Omental fat pad (tissue), 4 donors: Measurements from ENCODE around the gene OR7G2. TPM values are rescaled to one million over a fixed set of nuclear protein-coding genes. Genes with fewer than 3 reads are reported as not detected.
A peak's percentile ranks its signal among the peaks of the same experiment; 100 is the strongest.

ENCODE experiments used
- ATAC-seq: fragments of 150-250 bp; one replicate; pipeline ENCODE4 v1.9.1; 2016; ENCODE audit warnings: mild to moderate bottlenecking, moderate library complexity; ENCODE audit not compliant: low FRiP score
- DNase-seq: peaks from one replicate; pipeline ENCODE4 v3.0.0-alpha.2; 2019; ENCODE audit warnings: low spot score
- CTCF ChIP-seq, 3 donors: fragments of 450-650 bp; IDR thresholded peaks; one replicate each; pipeline ENCODE4 v1.5.1; 2016 to 2017; ENCODE audit warnings: antibody characterized with exemption in 3 of 3, mild to moderate bottlenecking in 3 of 3, moderate library complexity in 2 of 3
- total RNA-seq, 4 donors: library from RNA; depleted of rRNA; stranded (reverse); fragments of >200 nt; gene quantifications; one replicate each; pipeline ENCODE4 v1.1.0, GENCODE V29; 2016

OR7G2 gene
- total RNA-seq, 4 donors from 2014 or later = not detected

GRCh38 chr19:9146882-9147281 lies 39.6 kb upstream of the OR7G2 start:
- no peak for ATAC-seq
- DNase-seq = no peak
- no peak for TF ChIP-seq CTCF (IDR thresholded peaks at IDR 0.05)

- DNase-seq (no peak), ATAC-seq (no peak)
- no peak for TF ChIP-seq CTCF (IDR thresholded peaks at IDR 0.05)
Observed at GRCh38 chr19:9144920-9145319, 37.6 kb upstream of the OR7G2 start.

GRCh38 chr19:9140159-9140874 lies 33.0 kb upstream of the OR7G2 start, which contains the start of gene ZNF317:
Gene ZNF317 (plus strand): TSS chr19:9140397. CDS start chr19:9156017, 15,620 bp downstream.
- peak; percentile 92 for ATAC-seq
- TF ChIP-seq CTCF (IDR thresholded peaks at IDR 0.05) = no peak
- DNase-seq = peak; percentile 94

- no peak for TF ChIP-seq CTCF (IDR thresholded peaks at IDR 0.05)
- ATAC-seq (no peak), DNase-seq (no peak)
Observed at GRCh38 chr19:9139609-9140158, 32.4 kb upstream of the OR7G2 start.

- ATAC-seq (no peak), DNase-seq (no peak)
Observed at GRCh38 chr19:9132422-9132821, 25.1 kb upstream of the OR7G2 start.

GRCh38 chr19:9130965-9131364 lies 23.7 kb upstream of the OR7G2 start:
- ATAC-seq (no peak), DNase-seq (no peak)
- no peak for TF ChIP-seq CTCF (IDR thresholded peaks at IDR 0.05)

More at GRCh38 chr19:9132422-9132821, 25.1 kb upstream of the OR7G2 start:
- no peak for TF ChIP-seq CTCF (IDR thresholded peaks at IDR 0.05)

GRCh38 chr19:9128171-9128570 lies 20.9 kb upstream of the OR7G2 start:
- DNase-seq (no peak), ATAC-seq (no peak)
- TF ChIP-seq CTCF (IDR thresholded peaks at IDR 0.05) = no peak
